ENCODE results near the gene LAMA3.

Gene LAMA3

GRCh38 chr18:23811176-23811575, 121.9 kb downstream of the LAMA3 start:
- DNase-seq (ENCODE audit: low read depth), result no peak

GRCh38 chr18:23812546-23813440, 123.5 kb downstream of the LAMA3 start:
- peak; percentile 13 for DNase-seq (ENCODE audit: low read depth)
- TF ChIP-seq CTCF (IDR thresholded peaks at IDR 0.05; ENCODE audit: control insufficient read depth, extremely low read depth, insufficient read depth), result peak; percentile 42
- H3K4me3 ChIP-seq (ENCODE audit: low read depth, low read length), result no peak overlapping the region

More at GRCh38 chr18:23811176-23811575, 121.9 kb downstream of the LAMA3 start:
- TF ChIP-seq CTCF (IDR thresholded peaks at IDR 0.05; ENCODE audit: control insufficient read depth, extremely low read depth, insufficient read depth), result no peak
- no peak overlapping the region for H3K4me3 ChIP-seq (ENCODE audit: low read depth, low read length)

DNA sequence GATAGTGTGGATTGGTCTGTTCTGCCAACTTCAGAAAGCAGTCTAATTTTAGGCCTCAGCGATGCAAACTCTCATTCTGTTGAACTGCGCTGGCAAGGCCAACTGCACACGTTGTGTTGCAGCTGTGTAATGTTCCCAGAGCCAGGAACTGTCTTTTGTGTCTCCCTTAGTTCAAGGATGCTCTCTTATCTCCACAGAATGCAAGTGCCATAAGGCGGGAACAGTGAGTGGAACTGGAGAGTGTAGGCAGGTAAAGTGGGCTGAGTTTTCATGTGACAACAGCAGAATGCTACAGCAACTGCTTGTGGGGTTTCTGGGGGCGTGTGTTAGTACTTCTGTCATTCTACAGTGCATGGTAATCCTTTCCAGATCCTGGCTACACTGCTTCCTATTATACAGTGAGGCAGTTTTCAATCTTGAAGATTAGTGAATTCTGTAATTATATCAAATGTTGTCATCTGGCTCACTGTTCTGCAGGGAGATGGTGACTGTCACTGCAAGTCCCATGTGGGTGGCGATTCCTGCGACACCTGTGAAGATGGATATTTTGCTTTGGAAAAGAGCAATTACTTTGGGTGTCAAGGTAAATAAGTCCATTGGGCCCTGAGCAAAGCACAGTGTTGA, 125.8 kb downstream of the LAMA3 start:
- no peak overlapping the region for H3K4me3 ChIP-seq (ENCODE audit: low read depth, low read length)
- no peak for DNase-seq (ENCODE audit: low read depth)
- no peak for TF ChIP-seq CTCF (IDR thresholded peaks at IDR 0.05; ENCODE audit: control insufficient read depth, extremely low read depth, insufficient read depth)

- TF ChIP-seq CTCF (IDR thresholded peaks at IDR 0.05; ENCODE audit: control insufficient read depth, extremely low read depth, insufficient read depth), result no peak
- no peak overlapping the region for H3K4me3 ChIP-seq (ENCODE audit: low read depth, low read length)
- no peak for DNase-seq (ENCODE audit: low read depth)
These were observed 126.8 kb downstream of the LAMA3 start for GRCh38 chr18:23816021-23816420.

- DNase-seq (ENCODE audit: low read depth), result no peak
- TF ChIP-seq CTCF (IDR thresholded peaks at IDR 0.05; ENCODE audit: control insufficient read depth, extremely low read depth, insufficient read depth), result no peak
- no peak overlapping the region for H3K4me3 ChIP-seq (ENCODE audit: low read depth, low read length)
These were observed 127.5 kb downstream of the LAMA3 start for GRCh38 chr18:23816740-23817139.

GRCh38 chr18:23819001-23819400, 129.7 kb downstream of the LAMA3 start:
- no peak overlapping the region for H3K4me3 ChIP-seq (ENCODE audit: low read depth, low read length)
- DNase-seq (ENCODE audit: low read depth), result peak; percentile 27
- no peak for TF ChIP-seq CTCF (IDR thresholded peaks at IDR 0.05; ENCODE audit: control insufficient read depth, extremely low read depth, insufficient read depth)
